ENCODE measurements around the gene HSPB1.
"Not testable (repeated sequence)": the region's sequence is repeated elsewhere in the genome, so short reads cannot be mapped to it uniquely, and the experiment has no call there.

Gene HSPB1

DNA sequence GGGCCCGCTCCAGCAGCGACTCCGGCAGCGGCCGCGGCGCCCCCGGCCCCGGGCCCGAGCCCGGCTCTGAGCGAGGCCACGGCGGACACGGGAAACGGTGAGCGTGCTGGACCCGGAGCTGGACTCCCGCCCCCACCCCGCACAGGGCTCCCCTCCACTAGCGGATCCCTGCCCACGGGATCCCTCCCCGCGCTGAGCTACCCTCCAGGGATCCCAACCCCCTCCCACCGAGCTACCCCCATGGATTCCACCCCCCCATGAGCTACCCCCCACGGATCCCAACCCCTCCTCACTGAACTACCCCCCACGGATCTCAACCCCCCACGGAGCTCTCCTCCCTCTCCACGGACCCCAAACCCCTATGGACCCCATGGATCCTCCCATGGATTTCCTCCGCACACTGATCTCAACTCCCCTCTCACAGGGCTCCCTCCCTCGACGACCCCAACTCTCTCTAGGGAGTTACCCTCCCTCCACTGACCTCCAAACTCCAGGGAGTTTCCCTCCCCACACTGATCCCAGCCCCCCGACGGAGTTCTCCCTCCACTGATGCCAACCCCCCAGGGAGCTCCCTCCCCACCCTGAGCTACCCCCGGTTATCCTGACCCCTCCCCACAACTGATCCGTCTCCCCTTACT is 20.6 kb upstream of the HSPB1 start:
- no peak for DNase-seq

DNA sequence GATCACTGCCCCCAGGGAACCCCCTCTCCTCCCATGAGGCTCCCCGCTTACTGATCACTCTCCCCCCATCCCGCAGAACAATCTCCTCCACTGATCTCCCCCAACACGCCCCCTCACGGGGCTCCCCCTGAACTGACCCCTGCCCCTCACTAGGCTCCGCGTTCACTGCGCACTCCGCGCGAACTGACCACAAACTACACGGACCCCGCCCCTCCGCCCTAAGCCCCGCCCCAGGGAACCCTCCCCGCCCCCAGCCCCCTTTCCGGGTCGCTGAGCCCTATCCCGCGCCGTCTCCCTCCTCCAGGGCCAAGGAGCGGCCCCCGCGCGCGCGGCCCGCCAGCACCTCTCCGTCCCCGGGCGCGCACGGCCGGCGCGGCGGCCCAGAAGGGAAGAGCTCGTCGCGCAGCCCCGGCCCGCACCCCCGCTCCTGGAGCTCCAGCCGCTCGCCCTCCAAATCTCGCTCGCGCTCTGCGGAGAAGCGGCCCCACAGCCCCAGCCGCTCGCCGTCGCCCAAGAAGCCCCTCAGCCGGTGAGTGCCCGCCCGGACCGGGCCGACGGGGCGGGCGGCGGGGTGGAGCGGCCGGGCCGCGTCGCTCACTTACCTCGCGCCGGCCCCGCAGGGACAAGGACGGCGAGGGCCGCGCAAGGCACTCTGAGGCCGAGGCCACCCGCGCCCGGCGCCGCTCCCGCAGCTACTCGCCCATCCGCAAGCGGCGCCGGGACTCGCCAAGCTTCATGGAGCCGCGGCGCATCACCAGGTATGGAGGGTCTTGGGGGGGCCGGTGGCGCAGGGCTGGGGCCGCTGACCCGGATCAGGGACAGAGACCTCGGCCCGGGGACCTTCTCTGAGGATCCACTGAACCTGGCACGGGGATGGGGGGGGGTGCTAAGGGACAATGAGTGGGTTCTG is 19.9 kb upstream of the HSPB1 start:
- no peak for DNase-seq

DNA sequence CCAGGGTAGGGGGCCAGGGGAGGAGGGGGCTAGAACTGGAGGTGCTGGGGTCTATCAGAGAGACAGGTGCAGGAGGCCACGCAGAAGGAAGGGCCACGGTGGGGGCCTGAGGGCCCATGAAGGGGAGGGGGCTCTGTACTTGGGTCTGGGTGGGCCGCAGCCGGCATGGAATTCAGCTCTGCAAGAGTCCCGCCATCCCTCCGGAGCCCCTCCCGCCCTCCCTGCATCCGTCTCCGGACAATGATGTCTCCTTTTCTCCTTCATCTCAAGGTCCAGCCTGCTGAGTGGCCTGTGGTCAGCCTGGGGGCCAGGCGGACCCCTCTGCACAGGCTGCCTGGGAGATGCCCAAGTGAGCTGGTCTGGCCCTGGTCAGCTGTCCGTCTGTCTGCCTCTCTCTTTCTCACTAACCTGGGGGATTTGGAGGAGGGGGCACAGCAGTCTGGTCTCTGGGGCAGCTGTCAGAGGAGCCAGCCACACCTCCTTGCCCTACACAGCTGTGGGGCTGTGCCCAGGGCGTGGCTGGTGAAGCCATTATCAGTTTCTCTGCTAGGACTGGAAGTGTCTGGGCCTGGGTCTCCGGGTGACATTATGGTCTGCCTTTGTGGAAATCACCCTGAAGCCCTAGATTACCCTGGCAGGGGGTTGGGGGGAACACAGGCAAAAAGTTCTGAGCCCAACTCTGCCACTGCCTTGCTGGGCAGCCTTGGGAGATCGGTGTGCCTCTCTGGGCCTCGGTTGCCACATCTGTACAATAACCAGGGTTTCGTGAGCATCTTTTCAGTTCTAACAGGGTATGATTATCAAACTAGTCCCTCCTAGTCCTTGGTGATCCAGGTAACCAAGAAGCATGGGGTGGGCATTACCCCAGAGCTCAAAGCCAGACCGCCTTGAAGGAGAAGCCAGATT is 19.0 kb upstream of the HSPB1 start:
- DNase-seq: no peak

DNA sequence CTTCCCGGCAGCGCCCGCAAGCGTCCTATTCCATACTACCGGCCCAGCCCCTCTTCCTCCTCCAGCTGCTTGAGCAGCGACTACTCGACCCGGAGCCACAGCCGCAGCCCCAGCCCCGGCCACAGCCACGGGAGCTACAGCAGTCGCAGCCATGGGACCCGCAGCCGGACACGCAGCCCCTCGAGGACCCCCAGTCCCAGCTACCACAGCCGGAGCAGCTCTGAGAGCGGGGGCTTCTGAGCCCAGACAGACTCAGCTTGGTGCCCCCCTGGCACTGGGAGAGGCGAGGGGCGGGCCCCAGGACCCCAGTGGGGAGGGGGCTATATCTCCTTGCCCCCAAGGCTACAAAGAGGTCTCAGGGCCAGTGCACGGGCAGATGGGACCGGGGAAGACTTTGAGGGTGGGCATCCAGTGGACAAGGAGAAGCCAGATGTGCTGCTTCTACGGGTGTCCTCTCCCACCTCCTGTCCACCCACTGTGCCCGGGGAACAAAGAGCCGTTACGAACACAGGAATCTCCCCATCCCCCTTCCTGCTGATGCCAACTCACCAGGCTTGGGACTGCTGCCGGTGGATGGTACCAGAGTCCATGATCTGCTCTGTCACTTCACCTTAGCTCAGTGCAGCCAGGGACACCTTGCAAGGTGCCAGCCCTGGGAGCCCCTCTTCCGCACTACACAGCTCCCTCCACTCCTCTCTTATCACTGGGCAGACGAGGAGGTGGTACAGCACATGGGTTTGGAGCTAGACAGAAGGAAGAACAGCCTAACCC is 16.7 kb upstream of the HSPB1 start:
- DNase-seq: no peak

DNA sequence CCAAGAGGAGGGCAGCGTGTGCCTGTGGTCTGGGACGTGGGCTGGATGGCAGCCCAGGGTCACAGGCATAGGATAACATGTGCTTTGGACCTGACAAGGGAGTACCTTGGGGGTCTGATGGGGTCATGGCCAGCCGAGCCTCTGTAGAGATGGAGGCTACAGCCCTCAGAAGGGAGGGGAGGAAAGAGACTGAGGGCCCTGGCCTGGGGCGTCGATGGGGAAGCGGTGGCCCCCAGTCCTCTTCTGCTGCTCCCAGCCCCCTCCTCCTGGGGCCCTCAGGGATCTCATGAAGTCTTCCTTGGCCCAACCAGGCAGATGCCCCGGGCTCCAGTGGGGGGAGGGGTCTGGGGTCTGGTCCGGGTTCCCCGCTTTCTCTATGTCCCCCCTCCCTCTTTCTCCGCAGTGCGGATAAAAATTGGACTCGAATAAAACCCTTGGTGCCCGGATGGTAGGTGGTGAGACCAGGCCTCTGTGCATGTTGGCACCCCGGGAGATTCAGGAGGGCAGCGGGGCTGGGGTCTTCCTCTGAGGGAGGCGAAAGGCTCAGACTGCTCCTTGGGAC is 15.6 kb upstream of the HSPB1 start:
- no peak for DNase-seq

DNA sequence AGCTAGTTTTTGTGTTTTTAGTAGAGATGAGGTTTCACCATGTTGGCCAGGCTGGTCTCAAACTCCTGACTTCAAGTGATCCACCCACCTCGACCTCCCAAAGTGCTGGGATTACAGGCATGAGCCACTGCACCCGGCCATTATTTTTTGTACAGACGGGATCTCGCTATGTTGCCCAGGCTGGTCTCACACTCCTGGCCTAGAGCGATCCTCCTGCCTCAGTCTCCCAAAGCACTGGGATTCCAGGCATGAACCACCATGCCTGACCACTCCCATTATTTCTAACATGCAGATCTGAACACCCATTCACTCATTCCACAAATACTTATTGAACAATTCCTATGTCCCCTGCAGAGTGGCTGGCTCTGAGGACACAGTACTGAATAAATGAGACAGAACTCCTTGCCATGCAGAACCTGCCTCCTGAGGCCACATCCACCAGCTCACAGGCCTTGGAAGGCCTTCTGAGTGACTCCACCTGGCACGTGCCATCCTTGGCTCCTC is 11.6 kb upstream of the HSPB1 start:
- not testable (repeated sequence) for DNase-seq

DNA sequence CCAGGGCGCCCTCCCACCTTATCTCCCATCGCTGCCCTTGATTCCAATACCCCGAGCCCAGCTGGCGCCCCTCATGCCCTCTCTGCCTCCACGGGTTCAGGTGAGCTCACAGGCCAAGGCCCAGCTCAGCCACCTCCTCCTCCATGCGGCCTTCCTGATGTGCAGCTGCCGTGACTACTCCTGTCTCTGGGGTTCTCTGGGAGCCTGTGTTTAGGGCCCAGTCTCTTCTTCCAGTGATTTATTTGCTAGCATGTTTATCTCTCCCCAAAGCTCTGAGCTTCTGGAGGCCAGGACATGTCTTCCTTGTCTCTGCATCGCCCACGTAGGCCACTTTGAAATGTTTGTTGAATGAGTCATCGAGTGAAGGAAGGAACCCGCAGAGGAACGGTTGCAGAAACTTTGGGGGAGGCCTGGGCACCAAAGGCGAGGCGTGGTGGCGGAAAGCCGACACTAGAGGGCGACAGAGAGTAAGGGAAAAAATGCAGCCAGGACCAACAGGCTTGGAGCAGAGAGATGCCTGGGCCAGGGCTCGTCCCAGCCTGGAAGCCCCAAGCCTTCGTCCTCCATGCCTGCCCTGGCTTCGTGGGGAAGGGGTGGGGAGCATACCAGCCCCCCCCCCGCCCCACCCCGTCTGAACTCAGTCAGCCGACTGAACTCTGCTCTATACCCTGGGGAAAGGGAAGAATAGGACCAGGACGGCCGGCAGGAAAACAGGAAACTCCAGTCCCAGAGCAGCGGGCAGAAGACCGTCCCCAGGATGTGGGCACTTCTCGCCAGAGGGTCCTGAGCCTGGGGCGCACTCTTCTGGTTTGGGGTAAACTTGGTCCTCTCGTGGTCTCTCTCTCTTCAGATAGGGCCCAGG is 10.9 kb upstream of the HSPB1 start:
- DNase-seq: peak; percentile 86

DNA sequence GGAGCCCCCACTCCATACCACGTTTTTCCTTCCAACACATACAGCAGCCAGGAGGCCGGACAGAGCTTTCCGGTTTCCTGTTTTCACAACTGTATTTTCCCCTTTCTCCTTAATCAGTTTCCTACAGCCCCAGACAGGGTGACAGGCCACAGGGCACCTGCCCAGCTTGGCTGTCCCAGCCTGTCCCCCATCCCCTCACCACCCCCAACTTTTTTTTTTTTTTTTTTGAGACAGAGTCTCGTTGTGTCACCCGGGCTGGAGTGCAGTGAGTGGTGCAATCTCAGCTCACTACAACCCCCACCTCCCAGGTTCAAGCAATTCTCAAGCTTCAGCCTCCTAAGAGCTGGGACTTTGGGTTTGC is 10.3 kb upstream of the HSPB1 start:
- DNase-seq: no peak

DNA sequence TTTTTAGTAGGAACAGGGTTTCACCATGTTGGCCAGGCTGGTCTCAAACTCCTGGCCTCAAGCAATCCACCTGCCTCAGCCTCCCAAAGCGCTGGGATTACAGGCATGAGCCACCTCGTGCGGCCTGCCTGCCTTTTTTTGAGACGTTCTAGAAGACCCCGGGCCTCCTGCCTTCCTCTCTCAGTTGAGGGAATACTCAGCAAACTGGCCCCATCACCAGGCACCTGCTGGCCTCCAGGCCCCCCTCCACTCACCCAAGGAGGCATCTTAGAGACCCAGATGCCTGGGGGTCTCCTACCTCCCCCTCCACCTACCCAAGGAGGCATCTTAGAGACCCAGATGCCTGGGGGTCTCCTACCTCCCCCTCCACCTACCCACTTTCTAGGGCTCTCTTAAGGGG is 9.6 kb upstream of the HSPB1 start:
- DNase-seq: not testable (repeated sequence)

DNA sequence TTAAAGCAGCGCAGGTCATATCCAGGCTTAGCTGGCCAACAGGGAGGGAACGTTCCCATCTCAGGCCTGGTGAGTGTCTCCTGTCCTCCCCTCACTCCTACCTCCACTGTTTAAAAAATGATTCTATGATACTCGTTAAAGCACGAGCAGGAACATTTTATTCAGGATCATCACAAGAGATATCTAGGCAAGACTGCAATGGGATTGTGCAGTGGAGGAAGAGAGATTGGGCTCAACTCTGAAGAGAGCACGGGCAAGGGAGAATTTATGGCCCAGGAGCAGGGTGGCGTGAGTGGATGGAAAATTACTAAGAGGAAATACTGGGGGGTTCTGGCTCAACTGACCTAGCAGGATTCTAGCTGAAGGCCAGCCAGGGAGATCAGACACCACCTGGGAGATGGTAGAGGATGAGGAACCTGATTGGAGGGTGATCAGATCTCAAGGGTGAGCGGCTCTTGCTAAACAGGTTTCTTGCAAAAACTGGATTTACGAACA is 9.0 kb upstream of the HSPB1 start:
- no peak for DNase-seq

DNA sequence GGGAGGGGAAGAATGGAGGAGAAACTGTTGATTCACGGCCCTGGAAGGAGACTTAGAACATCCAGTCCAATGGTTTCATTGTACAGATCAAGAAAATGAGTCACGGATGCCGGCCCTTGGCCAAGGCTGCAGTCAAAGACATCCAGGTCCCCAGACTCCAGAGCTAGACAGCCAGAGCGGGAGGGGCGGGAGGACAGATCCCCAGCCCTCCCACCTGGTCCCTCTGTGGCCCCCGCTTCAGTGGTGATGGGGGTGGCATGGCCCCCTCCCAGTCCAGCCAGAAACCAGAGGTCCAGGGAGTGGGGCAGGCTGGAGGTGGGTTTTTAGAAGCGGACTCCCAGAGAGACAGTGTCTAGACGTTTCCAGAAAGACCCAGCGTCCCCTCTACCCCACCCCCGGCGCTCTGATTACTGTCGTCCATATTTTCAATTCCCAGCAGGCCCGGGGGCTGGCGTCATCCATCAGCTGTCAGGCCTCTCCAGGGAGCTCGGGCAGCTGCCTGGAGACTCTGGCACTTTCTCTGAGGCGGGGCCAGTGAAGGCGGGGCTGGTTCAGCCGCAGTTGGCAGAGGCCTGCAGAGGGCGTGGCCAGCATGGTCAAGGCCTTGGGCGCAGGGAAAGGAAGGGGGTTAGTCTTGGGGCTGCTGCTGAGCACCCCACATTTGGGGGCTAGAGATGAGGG is 8.0 kb upstream of the HSPB1 start:
- DNase-seq: no peak

DNA sequence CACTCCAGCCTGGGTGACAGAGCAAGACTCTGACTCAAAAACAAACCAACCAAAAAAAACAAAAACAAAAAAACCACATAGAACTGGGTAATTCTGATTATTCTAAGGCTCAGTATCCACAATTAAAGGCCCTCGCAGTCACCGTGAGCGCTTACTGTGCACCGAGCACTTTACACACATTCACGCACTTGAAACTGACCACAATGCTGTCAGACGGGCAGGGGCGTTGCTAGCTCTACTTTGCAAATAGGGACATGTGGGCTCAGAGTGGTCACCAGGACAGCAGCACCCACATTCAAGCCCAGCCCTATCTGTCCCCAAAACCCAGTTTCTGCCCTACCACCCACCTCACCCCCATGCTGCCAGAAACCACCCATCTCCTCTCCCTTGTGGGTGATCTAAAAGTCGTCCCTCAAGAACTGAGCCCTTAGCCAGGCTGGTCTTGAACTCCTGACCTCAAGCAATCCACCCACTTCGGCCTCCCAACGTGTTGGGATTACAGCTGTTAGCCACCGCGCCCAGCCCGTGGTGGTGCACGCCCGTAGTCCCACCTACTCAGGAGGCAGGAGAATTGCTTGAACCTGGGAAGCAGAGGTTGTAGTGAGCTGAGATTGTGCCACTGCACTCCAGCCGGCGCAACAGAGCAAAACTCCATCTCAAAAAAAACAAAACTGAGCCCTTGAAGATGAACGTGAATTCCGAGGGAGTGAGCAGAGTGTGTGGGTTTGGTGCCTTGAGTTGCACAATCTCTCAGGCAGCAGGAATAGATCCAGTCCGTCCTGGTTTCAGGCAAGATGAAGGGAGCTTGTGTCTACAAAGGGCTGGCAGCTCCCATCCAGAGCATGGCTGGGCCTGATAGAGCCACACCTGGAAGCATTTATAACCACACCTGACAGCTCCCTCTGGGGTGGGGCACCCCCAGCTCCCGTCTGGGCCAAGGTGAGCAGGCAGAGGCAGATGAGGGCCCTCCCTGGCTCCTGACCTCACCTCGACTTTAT is 5.4 kb upstream of the HSPB1 start:
- no peak for DNase-seq

DNA sequence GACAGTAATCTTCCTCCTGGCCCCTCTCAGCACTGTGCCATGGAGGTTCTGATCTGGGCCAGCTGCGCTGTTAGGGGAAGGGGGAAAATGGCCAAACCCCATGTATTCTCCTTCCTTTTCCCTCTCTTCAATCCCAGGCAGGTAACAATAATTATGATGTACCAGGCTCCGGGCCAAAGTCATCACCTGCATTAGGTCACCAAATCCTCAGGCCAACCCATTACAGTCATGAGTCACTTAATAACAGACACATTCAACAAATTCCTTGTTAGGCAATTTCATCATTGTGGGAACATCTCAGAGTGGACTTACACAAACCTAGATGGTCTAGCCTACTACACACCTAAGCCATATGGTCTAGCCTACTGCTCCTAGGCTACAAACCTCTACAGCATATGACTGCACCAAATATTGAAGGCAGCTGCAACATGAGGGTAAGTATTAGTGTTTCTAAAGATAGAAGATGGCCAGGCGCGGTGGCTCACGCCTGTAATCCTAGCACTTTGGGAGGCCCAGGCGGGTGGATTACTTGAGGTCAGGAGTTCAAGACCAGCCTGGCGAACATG is 2.2 kb upstream of the HSPB1 start:
- no peak for DNase-seq

DNA sequence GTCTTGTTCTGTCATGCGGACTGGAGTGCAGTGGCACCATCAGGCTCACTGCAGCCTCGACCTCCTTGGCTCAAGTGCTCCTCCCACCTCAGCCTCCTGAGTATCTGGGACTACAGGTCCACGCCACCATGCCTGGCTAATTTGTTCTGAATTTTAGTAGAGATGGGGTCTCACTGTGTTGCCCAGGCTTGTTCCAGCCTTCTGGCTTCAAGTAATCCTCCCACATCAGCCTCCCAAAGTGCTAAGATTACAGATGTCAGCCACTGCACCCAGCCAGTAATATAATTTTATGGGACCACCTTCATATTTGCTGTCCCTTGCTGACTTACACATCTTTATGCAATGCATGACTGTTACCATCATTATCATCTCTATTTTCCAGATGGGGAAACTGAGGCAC is 1.5 kb upstream of the HSPB1 start:
- no peak for DNase-seq

DNA sequence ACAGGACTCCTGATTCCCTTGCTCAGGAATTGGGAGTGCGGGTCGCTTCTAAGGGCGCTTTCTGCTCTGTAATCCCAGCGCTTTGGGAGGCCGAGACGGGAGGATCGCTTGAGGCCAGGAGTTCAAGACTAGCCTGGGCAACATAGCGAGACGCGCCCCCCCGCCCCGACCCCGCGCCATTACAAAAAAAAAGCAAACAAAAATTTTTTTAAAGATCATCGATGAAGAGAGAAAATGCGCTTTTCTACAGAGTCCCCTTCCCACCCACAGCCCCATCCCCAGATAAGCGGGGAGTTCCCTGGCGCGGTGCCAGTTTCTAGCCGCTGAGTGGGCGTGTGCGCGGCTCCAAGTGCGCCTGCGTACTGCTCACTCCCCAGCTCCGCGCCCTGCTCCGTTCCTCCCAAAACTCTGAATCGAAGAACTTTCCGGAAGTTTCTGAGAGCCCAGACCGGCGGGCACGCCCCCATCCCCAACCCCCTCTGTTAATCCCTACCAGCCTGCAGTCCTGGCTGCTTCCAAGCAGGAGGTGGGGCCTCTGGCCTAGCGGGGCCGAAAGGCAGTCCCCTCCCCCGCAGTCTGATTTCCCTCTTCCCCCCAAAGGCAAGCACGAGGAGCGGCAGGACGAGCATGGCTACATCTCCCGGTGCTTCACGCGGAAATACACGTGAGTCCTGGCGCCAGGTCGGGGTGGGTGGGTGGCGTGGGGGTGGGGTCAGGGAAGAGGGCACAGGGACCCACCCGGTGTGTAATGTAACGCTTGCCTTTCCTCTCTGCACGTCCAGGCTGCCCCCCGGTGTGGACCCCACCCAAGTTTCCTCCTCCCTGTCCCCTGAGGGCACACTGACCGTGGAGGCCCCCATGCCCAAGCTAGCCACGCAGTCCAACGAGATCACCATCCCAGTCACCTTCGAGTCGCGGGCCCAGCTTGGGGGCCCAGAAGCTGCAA is 1.0 kb downstream of the HSPB1 start:
- DNase-seq: peak; percentile 72

DNA sequence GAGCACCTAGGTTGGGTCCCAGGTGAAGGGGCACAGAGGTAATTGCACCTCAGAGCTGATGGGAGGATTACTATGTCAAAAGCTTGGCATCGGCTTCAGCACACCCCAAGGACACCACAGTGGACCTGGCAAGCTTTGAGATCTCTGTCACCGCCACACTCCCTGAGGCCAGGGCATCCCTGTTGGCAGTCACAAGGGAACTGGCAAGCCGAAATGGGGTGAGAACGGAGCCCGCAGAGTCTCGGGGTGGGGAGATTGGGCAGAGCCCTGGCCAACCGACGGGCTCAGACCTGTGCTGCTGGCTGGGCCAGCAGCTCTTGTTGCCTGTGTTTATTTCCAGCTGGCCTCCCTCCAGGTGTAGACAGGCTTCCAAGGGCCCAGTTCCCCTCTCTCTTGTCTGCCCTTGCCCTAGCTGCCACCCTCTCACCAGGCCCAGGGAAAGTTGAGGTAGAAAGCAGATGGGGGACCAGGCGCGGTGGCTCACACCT is 2.5 kb downstream of the HSPB1 start:
- DNase-seq: no peak

DNA sequence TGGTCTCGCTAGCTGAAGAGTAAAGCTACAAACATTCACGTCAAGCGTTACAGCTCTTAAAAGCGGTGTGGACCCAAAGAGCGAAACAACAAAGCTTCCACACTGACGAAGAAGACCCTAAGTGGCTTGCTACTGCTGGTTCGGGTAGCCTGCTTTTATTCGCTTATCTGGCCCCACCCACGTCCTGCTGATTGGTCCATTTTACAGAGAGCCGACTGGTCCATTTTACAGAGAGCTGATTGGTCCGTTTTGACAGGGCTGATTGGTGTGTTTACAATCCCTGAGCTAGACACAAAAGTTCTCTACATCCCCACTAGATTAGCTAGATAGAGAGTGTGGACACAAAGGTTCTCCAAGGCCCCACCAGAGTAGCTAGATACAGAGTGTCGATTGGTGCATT is 6.4 kb downstream of the HSPB1 start:
- DNase-seq: not testable (repeated sequence)

All from CD4-positive, alpha-beta T cell treated with Interleukin-4 for 4 hours (primary cell).